ENCODE data around the gene PRDM2.

The PRDM2 gene

GRCh38 chr1:13806108-13806507 is 106.1 kb downstream of the PRDM2 start:
- Histone ChIP-seq H3K9me3 (no peaks in the 10 kb centered on the region), H3K4me1 (no peaks in the 10 kb centered on the region), H3K4me3 (ENCODE audit: low read depth, low read length) (no peak overlapping the region)

GRCh38 chr1:13807209-13807608 is 107.2 kb downstream of the PRDM2 start:
- peak; percentile 26 for DNase-seq
- H3K27me3 ChIP-seq: no peaks in the 10 kb centered on the region

More at GRCh38 chr1:13806108-13806507, 106.1 kb downstream of the PRDM2 start:
- Histone ChIP-seq H3K27me3 (no peaks in the 10 kb centered on the region), H3K36me3 (no peaks in the 10 kb centered on the region)
- TF ChIP-seq CTCF (IDR thresholded peaks at IDR 0.05; ENCODE audit: low read depth, low read length): no peak
- no peak for DNase-seq

GRCh38 chr1:13808729-13809131 is 108.7 kb downstream of the PRDM2 start:
- H3K4me1 ChIP-seq: no peaks in the 10 kb centered on the region
- no peak overlapping the region for H3K4me3 ChIP-seq (ENCODE audit: low read depth, low read length)
- no peaks in the 10 kb centered on the region for H3K9me3 ChIP-seq
- peak; percentile 21 for DNase-seq
- TF ChIP-seq CTCF (IDR thresholded peaks at IDR 0.05; ENCODE audit: low read depth, low read length): no peak
- H3K36me3 ChIP-seq: no peaks in the 10 kb centered on the region
- no peaks in the 10 kb centered on the region for H3K27me3 ChIP-seq

More at GRCh38 chr1:13807209-13807608, 107.2 kb downstream of the PRDM2 start:
- TF ChIP-seq CTCF (IDR thresholded peaks at IDR 0.05; ENCODE audit: low read depth, low read length): peak; percentile 39
- H3K4me1 ChIP-seq: no peaks in the 10 kb centered on the region
- no peaks in the 10 kb centered on the region for H3K9me3 ChIP-seq
- no peaks in the 10 kb centered on the region for H3K36me3 ChIP-seq
- no peak overlapping the region for H3K4me3 ChIP-seq (ENCODE audit: low read depth, low read length)

GRCh38 chr1:13809461-13810159 is 109.6 kb downstream of the PRDM2 start:
- no peak for TF ChIP-seq CTCF (IDR thresholded peaks at IDR 0.05; ENCODE audit: low read depth, low read length)
- H3K9me3 ChIP-seq: no peaks in the 10 kb centered on the region
- no peaks in the 10 kb centered on the region for H3K36me3 ChIP-seq
- H3K4me3 ChIP-seq (ENCODE audit: low read depth, low read length): no peak overlapping the region
- H3K4me1 ChIP-seq: no peaks in the 10 kb centered on the region
- DNase-seq: no peak
- no peaks in the 10 kb centered on the region for H3K27me3 ChIP-seq

- no peaks in the 10 kb centered on the region for H3K27me3 ChIP-seq
- DNase-seq: no peak
- H3K9me3 ChIP-seq: no peaks in the 10 kb centered on the region
- no peaks in the 10 kb centered on the region for H3K4me1 ChIP-seq
- no peak overlapping the region for H3K4me3 ChIP-seq (ENCODE audit: low read depth, low read length)
- no peak for TF ChIP-seq CTCF (IDR thresholded peaks at IDR 0.05; ENCODE audit: low read depth, low read length)
- no peaks in the 10 kb centered on the region for H3K36me3 ChIP-seq
Measured at GRCh38 chr1:13812456-13813397, 112.7 kb downstream of the PRDM2 start.

Data from BE2C (cell line).